ENCODE data around the gene ZC3H18. TPM values are rescaled to one million over a fixed set of nuclear protein-coding genes. Genes with fewer than 3 reads are reported as not detected.

Gene ZC3H18
- total RNA-seq, 1 experiment from 2014 or later: 11.8 TPM

- ATAC-seq (no peak), DNase-seq (no peak)
- CTCF ChIA-PET: no interaction called here
- intact Hi-C loops (cut with micrococcal nuclease): no loop called here
- H3K27me3 ChIP-seq (ENCODE audit: low read length): no peaks in the 10 kb centered on the region
- peaks cover 24% of the 10 kb centered on the region for H3K79me2 ChIP-seq (ENCODE audit: low read length)
- H3K4me3 ChIP-seq (ENCODE audit: low read length): no peak overlapping the region
- 0 out of 2 replicates have a peak, but pooled peaks cover 3% of the 10 kb centered on the region for H4K20me1 ChIP-seq (ENCODE audit: low read length)
- H2AFZ ChIP-seq (ENCODE audit: low read length): no peak overlapping the region
- peaks cover 10% of the 10 kb centered on the region; the same call in 1 of the 2 replicates for H3K36me3 ChIP-seq (ENCODE audit: low read depth, low read length)
- BruUV-seq (replicated peaks): no TSS peak
- no peaks in the 10 kb centered on the region for H3F3A ChIP-seq (ENCODE audit: low read length, unreplicated experiment)
- TF ChIP-seq CTCF (conservative IDR thresholded peaks at IDR 0.05; ENCODE audit: low read depth, low read length): no peak
- TF ChIP-seq EZH2 (IDR thresholded peaks at IDR 0.05; ENCODE audit: low read length, unreplicated experiment): no peak
- no peak for TF ChIP-seq EZH2phosphoT487 (IDR thresholded peaks at IDR 0.05; ENCODE audit: borderline replicate concordance, low read length)
- no peak overlapping the region for H3K9ac ChIP-seq (ENCODE audit: low read length)
- H3K9me2 ChIP-seq (replicated peaks; ENCODE audit: low read length): no peaks in the 10 kb centered on the region
- H3K27ac ChIP-seq (ENCODE audit: low read length): no peak overlapping the region
- POLR2A ChIA-PET (ENCODE audit: unreplicated experiment): no interaction called here
- no peaks in the 10 kb centered on the region for H3K9me3 ChIP-seq (ENCODE audit: low read length)
- no peaks in the 10 kb centered on the region for H3K4me1 ChIP-seq (ENCODE audit: insufficient read depth, low read length)
- no peak overlapping the region for H3K4me2 ChIP-seq (ENCODE audit: low read length)
Measured at GRCh38 chr16:88588754-88589153, 18.6 kb downstream of the ZC3H18 start.

DNA sequence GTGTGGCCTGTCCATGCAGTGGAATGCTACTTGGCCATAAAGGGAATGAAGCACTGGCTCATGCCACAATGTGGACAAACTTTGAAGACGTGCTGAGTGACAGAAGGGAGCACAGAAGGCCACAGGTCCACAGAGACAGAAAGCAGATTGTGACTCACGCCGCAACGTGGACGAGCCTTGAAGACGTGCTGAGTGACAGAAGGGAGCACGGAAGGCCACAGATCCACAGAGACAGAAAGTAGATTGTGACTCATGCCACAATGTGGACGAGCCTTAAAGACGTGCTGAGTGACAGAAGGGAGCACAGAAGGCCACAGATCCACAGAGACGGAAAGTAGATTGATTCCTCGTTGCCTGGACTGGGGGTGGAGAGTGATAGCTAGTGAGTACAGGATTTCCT, 19.2 kb downstream of the ZC3H18 start:
- BruUV-seq (replicated peaks): TSS peak; percentile 8
- Histone ChIP-seq H3K9me3 (ENCODE audit: low read length) (no peaks in the 10 kb centered on the region), H3K9ac (ENCODE audit: low read length) (no peak overlapping the region), H3K4me3 (ENCODE audit: low read length) (no peak overlapping the region), H3K4me2 (ENCODE audit: low read length) (no peak overlapping the region), H3K79me2 (ENCODE audit: low read length) (peaks cover 25% of the 10 kb centered on the region), H3K27ac (ENCODE audit: low read length) (no peak overlapping the region), H3K27me3 (ENCODE audit: low read length) (no peaks in the 10 kb centered on the region), H4K20me1 (ENCODE audit: low read length) (0 out of 2 replicates have a peak, but pooled peaks cover 3% of the 10 kb centered on the region), H3K9me2 (replicated peaks; ENCODE audit: low read length) (no peaks in the 10 kb centered on the region), H3F3A (ENCODE audit: low read length, unreplicated experiment) (no peaks in the 10 kb centered on the region), H3K36me3 (ENCODE audit: low read depth, low read length) (peaks cover 10% of the 10 kb centered on the region; the same call in 1 of the 2 replicates), H3K4me1 (ENCODE audit: insufficient read depth, low read length) (no peaks in the 10 kb centered on the region), H2AFZ (ENCODE audit: low read length) (no peak overlapping the region)
- no peak for ATAC-seq
- POLR2A ChIA-PET (ENCODE audit: unreplicated experiment): interaction anchor here (0.6 kb wide), 1 partner anchor 15 kb away, joined by 11 read pairs; no protein-coding TSS in a partner anchor
- TF ChIP-seq CTCF (conservative IDR thresholded peaks at IDR 0.05; ENCODE audit: low read depth, low read length) (no peak), EZH2 (IDR thresholded peaks at IDR 0.05; ENCODE audit: low read length, unreplicated experiment) (no peak), EZH2phosphoT487 (IDR thresholded peaks at IDR 0.05; ENCODE audit: borderline replicate concordance, low read length) (no peak)
- CTCF ChIA-PET: no interaction called here
- intact Hi-C loops (cut with micrococcal nuclease): no loop called here
- DNase-seq: no peak

GRCh38 chr16:88591577-88592021, 21.4 kb downstream of the ZC3H18 start:
- ATAC-seq (no peak), DNase-seq (no peak)
- TF ChIP-seq CTCF (conservative IDR thresholded peaks at IDR 0.05; ENCODE audit: low read depth, low read length) (no peak), EZH2 (IDR thresholded peaks at IDR 0.05; ENCODE audit: low read length, unreplicated experiment) (no peak), EZH2phosphoT487 (IDR thresholded peaks at IDR 0.05; ENCODE audit: borderline replicate concordance, low read length) (no peak)
- H3K4me2 ChIP-seq (ENCODE audit: low read length): no peak overlapping the region
- H4K20me1 ChIP-seq (ENCODE audit: low read length): no peaks in the 10 kb centered on the region
- H3K27me3 ChIP-seq (ENCODE audit: low read length): no peaks in the 10 kb centered on the region
- H3K4me1 ChIP-seq (ENCODE audit: insufficient read depth, low read length): no peaks in the 10 kb centered on the region
- no peak overlapping the region for H3K9ac ChIP-seq (ENCODE audit: low read length)
- POLR2A ChIA-PET (ENCODE audit: unreplicated experiment): no interaction called here
- H3K9me3 ChIP-seq (ENCODE audit: low read length): no peaks in the 10 kb centered on the region
- no peak overlapping the region for H3K27ac ChIP-seq (ENCODE audit: low read length)
- no peaks in the 10 kb centered on the region for H3K9me2 ChIP-seq (replicated peaks; ENCODE audit: low read length)
- H3K36me3 ChIP-seq (ENCODE audit: low read depth, low read length): peaks cover 7% of the 10 kb centered on the region; the same call in 1 of the 2 replicates
- CTCF ChIA-PET: no interaction called here
- H2AFZ ChIP-seq (ENCODE audit: low read length): no peak overlapping the region
- H3K79me2 ChIP-seq (ENCODE audit: low read length): peaks cover 11% of the 10 kb centered on the region; the same call in 1 of the 2 replicates
- H3F3A ChIP-seq (ENCODE audit: low read length, unreplicated experiment): no peaks in the 10 kb centered on the region
- BruUV-seq (replicated peaks): no TSS peak
- intact Hi-C loops (cut with micrococcal nuclease): no loop called here
- H3K4me3 ChIP-seq (ENCODE audit: low read length): no peak overlapping the region
